Measurements from ENCODE around the gene PAPOLG.

- TF ChIP-seq CTCF (IDR thresholded peaks at IDR 0.05) (no peak), POLR2A (IDR thresholded peaks at IDR 0.05) (no peak)
These were observed 40.5 kb upstream of the PAPOLG start for GRCh38 chr2:60715561-60715960.

Data from lower leg skin (tissue), 3 donors.